NCI-H1694 treated with DMSO at 0.1 percent for 48 hours (cell line): ENCODE results near the gene PRR36.
"Not testable (repeated sequence)": the region's sequence is repeated elsewhere in the genome, so short reads cannot be mapped to it uniquely, and the experiment has no call there.

ENCODE experiments used
- DNase-seq: peaks from one replicate; lab custom pipeline; 2025; lab: John Stamatoyannopoulos, UW

PRR36 gene

GRCh38 chr19:7860714-7861618 lies 13.2 kb downstream of the PRR36 start:
- DNase-seq: peak; percentile 47

GRCh38 chr19:7859831-7860713 lies 14.1 kb downstream of the PRR36 start:
- no peak for DNase-seq

GRCh38 chr19:7859087-7859486 lies 15.1 kb downstream of the PRR36 start:
- DNase-seq: not testable (repeated sequence)

- peak; percentile 73 for DNase-seq
Observed at GRCh38 chr19:7858109-7858770, 15.9 kb downstream of the PRR36 start.

- no peak for DNase-seq
Observed at GRCh38 chr19:7857727-7858108, 16.5 kb downstream of the PRR36 start.

GRCh38 chr19:7856679-7857663 lies 17.2 kb downstream of the PRR36 start:
- no peak for DNase-seq

GRCh38 chr19:7856109-7856591 lies 18.0 kb downstream of the PRR36 start:
- DNase-seq: no peak

- DNase-seq: no peak
Observed at GRCh38 chr19:7855426-7856108, 18.6 kb downstream of the PRR36 start.

GRCh38 chr19:7853770-7854128 lies 20.4 kb downstream of the PRR36 start:
- no peak for DNase-seq

- peak; percentile 36 for DNase-seq
Observed at GRCh38 chr19:7852851-7853769, 21.1 kb downstream of the PRR36 start.

- no peak for DNase-seq
Observed at GRCh38 chr19:7851623-7852500, 22.3 kb downstream of the PRR36 start.

GRCh38 chr19:7850945-7851622 lies 23.1 kb downstream of the PRR36 start:
- no peak for DNase-seq

GRCh38 chr19:7850000-7850813 lies 24.0 kb downstream of the PRR36 start:
- DNase-seq: no peak

- no peak for DNase-seq
Observed at GRCh38 chr19:7849631-7849999, 24.6 kb downstream of the PRR36 start.

GRCh38 chr19:7848779-7849457 lies 25.3 kb downstream of the PRR36 start:
- DNase-seq: no peak

GRCh38 chr19:7847664-7848063 lies 26.5 kb downstream of the PRR36 start:
- no peak for DNase-seq
